Measurements from ENCODE around the gene MAML3.

The MAML3 gene

DNA sequence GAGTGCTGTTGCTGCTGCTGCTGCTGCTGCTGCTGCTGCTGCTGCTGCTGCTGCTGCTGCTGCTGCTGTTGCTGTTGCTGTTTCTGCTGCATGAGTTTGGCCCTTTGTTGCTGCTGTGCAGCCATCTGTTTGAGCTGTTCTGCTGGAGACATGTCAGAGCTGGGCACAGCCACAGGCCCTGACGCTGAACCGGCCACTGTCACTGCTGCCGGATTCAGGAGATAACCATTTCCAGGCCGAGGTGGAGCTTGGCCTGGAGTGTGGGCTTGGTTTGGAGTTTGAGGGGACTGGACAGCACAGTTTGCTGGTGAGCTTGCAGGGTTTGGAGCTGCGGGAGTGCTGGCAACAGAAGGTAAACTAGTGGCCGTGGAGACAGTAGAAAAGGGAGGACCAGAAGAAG lies 264.1 kb downstream of the MAML3 start:
- no peak for DNase-seq

- no peak for DNase-seq
Observed at GRCh38 chr4:139889264-139889663, 264.7 kb downstream of the MAML3 start.

DNA sequence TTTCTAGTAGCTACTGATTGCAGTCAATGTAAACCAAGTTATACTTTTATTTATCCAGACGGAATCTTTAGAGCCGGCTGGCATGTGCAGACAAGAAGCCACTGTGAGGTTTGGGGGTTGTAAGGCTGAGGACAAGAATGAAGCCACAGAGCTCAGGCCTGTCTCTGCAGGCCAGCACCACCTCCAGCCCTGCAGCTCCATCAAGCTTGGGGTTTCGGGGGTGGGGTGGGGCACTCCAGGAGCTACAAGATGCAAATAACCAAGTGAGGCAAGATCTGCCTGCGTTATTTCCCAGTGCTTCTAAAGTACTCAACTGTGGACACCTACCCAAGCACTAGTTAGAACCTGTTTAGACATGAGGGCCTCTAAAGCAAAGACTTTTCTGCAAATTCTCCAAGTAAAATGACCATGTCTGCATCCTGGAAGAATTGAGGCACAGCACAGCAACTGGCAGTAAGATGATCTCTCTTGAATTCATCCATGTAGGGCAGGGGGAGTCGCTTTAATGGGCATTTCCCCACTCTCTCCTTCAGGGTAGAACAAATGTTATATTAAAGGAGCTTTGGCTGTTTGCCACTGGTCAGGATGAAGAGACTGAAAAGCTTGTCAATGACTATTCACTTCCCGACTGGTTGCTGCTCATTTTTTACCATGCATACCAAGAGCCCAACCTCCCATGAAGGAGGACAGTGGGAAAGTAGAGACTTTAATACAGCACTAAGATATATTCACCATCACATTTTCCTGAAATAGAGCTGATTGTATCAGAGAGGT lies 265.8 kb downstream of the MAML3 start:
- DNase-seq, result no peak

- DNase-seq, result no peak
Observed at GRCh38 chr4:139887376-139887802, 266.6 kb downstream of the MAML3 start.

GRCh38 chr4:139886798-139887197 lies 267.2 kb downstream of the MAML3 start:
- DNase-seq, result no peak

DNA sequence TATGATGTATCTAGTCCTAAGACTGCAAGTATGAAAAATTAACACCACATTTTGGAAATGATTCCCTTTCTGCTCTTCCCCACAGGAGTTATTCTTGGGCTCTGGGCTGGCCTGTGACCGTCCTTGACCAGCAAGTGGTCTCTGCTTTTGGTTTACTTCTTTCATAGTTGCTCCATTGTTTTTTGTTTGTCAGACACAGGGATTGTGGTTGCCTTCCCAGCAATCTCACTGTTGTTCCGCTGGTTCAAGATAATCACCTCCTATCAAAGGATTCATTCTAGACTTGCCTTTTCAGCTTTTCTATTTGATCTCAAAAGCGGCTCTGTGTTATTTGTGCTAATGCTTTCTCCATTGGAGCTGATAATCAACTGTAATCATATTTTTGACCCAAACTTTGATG lies 269.5 kb downstream of the MAML3 start:
- DNase-seq, result no peak

GRCh38 chr4:139880841-139881240 lies 273.1 kb downstream of the MAML3 start:
- DNase-seq, result no peak

DNA sequence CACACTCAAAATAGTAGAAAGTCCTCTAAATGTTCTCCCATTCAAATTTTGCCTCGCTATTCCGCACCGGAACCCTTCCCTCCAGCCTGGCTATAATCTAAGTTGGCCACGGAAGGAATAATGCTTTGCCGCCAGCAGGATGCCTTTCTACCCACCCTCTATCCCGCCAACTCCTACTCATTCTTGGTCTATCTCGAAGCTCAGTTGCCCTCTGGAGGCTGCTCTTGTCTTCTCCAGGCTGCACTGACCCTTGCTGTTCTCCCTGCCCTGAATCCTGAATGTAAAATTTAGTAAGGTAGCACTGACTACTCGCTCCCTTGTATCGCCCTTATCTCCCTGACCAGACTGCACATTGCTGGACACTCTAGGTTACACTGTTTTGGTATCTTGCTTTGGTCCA lies 275.9 kb downstream of the MAML3 start:
- DNase-seq, result no peak

DNA sequence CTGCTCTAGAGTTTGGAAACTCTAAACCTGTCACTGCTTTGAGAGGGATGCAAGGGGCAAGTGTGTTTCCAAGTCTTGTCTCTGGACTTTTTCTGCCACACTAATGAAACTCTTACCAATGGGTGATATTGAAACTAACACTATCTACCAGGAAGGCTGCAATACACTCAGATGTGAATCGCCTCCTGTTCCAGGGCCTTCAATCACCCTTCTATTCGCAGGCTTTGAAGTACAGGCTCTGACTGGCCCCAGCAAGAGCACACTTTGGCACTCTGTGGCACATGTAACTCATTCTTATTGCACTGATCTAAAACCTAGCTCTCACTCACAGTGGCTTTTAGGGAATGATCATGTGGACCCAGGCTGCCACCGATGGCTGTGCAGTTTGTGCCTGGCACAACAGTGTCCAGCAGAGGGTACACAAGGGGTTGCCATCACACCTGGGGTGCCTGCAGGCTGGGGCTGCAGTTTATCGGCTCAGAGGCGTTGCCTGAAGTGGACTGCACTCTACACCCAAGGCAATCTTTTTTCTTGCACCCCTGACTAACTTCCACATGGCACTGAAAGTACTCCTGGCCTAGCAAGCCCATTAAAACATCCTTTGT lies 277.5 kb downstream of the MAML3 start:
- peak; percentile 42 for DNase-seq

DNA sequence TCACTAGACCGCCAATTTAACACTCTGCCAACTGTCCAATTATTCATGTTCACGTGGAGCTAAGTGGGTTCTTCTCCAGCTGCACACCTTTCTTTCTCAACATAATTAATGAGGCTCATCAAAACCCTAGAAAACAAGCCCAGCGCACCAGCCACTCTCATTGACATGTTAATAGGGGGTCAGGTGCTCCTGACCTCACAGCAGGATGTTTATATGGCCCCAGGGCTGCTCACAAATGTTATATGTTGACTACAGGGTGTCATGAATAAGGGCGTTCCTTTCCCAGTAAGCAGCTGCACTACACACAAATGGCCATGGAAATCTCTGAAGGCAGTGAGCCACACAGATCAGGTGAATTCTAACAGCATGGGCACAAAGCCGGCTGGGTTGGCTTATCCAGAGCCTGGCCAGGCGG lies 278.6 kb downstream of the MAML3 start:
- peak; percentile 97 for DNase-seq

DNA sequence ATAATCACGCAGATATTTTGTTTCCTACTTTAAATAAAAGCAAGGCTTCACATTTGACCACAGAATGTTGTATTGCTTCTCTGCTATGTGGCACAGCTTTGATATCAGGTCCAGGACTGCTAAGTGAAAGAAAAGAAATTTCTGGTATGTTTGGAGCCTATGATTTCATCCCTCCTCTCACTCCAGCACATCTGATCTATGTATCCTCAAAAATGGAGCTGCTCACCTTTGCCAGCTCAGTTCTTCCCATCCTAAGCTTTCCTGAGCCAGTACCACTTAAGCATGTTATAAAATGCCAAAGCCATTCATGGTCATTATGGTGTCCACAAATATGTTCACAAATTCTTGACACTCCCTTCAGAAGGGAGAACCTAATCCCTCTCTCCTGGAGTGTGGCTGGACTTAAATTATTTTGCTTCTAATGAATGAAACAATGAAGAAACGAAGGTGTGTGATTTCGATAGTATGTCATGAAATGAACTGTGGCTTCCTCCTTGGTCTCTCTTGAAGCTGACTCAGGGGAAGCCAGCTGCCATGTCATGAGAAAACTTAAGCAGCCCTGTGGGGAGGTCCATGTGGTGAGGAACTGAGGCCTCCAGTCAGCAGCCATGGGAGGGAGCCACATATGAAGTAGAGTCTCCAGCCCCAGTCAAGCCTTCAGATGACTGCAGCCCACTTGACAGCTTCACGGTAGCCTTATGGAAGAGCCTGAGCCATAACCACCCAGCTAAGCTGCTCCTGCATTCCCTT lies 280.7 kb downstream of the MAML3 start:
- no peak for DNase-seq

- DNase-seq, result no peak
Observed at GRCh38 chr4:139872274-139872673, 281.7 kb downstream of the MAML3 start.

GRCh38 chr4:139869810-139870209 lies 284.2 kb downstream of the MAML3 start:
- DNase-seq, result no peak

DNA sequence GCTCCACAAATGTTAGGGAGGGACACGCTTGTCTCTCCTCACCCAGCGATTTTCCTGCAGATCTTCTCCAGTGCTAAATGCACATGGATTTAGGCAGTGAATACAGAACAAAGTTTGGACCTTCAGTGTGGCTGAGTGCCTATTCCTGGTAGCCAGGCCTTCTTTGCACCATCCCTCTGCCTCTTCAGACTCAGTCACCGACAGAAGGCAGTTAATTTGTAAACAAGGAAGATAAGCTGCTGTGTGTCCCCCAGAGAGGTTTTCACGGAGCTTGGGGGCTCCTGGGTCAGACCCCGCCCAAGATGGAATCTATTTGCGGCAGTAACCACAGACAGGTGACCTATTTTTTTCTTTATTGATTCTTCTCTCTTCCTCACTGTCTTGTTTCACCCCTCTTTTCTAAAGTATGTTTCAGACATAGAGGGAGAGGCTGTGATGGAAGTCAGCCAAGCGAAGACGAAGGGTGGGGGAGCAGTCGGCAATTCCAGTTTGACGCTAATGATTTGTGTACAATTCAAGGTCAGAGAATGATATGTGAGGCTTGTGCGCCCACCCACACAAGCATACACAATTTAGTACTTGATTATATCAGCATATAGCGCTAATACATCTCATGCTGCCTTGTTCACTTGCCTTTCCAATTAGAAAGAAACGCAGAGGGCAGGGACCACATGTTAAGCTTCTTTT lies 287.6 kb downstream of the MAML3 start:
- peak; percentile 87 for DNase-seq

- no peak for DNase-seq
Observed at GRCh38 chr4:139865537-139865936, 288.4 kb downstream of the MAML3 start.

DNA sequence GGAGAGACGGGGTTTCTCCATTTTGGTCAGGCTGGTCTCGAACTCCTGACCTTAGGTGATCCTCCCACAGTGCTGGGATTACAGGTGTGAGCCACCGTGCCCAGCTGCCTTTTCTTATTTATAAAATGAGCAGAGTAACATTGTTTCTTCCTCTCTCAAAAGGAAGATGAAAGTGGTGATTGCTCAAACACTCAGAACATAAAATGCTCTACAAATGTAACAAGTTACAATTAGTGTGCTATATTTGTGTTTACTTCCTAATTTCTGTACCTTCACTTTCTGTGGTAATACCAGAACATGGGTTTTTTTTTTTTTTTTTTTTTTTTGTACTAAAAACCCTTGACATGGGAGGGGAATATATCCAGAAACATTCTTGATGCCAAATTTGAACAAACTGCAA lies 290.5 kb downstream of the MAML3 start:
- no peak for DNase-seq

DNA sequence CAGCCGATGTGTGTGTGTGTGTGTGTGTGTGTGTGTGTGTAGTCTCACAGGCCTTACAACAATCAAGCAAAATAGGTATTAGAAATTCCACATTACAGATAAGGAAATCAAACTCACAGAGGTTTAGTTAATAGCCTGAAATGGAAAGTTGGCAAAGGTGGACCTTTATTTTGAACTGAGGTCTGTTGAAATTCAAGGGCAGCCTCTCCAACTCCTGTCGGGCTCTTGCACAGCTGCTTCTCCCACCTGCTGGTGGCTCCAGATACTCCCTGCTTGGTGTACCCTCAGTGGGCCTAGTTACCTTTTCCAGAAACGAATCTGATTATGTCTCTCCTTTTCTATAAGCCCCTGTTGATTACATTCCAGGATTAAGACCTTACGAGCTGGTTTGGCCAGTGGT lies 292.5 kb downstream of the MAML3 start:
- no peak for DNase-seq

DNA sequence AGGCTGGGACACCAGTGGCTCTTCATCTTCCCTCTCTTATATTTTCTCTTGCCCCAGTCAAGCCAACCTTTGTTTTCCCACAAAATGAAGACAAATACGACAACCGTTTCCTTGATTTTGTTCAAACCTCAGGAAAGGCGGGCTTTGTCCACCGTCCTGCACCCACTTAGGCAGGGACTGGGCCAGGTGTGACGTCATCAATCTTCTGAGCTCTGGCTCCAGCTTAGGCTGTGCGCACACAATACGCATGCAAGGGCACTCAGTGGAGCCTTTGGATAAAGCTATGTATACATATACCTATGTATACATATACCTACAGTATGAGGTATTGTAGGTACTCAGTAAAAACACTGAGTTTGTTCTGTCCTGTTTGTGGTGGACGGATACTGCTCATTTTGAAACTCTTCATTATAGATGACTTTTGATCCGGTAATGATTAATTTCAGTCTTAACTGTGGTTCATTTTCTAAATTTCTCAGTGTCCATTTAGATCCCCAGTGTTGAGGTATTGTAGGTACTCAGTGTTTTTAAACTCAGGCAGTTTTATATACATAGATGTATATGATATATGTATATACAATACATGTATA lies 293.5 kb downstream of the MAML3 start:
- no peak for DNase-seq

GRCh38 chr4:139859876-139860275 lies 294.1 kb downstream of the MAML3 start:
- DNase-seq, result no peak

GRCh38 chr4:139858436-139859205 lies 295.4 kb downstream of the MAML3 start:
- DNase-seq, result no peak

GRCh38 chr4:139857977-139858376 lies 296.0 kb downstream of the MAML3 start:
- DNase-seq, result no peak

DNA sequence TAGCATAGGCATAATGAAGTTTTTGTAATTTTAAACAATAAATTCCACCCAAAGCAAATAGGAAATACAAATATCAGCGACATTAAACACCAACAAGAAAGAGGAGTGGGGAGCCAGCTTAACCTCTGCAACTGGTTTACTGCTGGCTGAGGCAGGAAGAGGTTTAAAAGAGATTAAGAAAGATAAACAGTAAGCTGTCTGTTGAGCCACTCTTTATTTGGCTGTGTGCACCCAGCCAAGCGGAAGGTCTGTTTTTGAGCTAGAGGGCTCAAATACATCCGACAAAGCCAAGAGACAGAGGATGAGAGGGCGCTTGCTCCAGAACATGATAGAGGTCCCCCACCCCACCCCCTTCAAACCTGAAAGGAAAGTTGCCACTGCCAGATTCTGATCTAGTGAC lies 297.0 kb downstream of the MAML3 start:
- peak; percentile 54 for DNase-seq

Measured in NCI-H146 (cell line).